Endometrial microvascular endothelial cells (primary cell): ENCODE measurements around the gene ARAP2. TPM values are rescaled to one million over a fixed set of nuclear protein-coding genes. Genes with fewer than 3 reads are reported as not detected.
"Not testable (repeated sequence)": the region's sequence is repeated elsewhere in the genome, so short reads cannot be mapped to it uniquely, and the experiment has no call there.

Experiments
- in situ Hi-C: cut with HindIII; loops from 2 replicates; pipeline ENCODE4 v1.10.0; 2017; ENCODE audit warnings: low sequenced_read_pairs, low pct_unique_long_range_greater_than_20kb; ENCODE audit errors: inconsistent ontology term
- total RNA-seq: library from RNA; depleted of rRNA; stranded (reverse); fragments of >200 nt; gene quantifications from one replicate; pipeline ENCODE4 v1.2.3, GENCODE V29; 2015; ENCODE audit errors: inconsistent ontology term

Gene ARAP2
- total RNA-seq, 1 donor from 2014 or later, result 4.7 TPM

DNA sequence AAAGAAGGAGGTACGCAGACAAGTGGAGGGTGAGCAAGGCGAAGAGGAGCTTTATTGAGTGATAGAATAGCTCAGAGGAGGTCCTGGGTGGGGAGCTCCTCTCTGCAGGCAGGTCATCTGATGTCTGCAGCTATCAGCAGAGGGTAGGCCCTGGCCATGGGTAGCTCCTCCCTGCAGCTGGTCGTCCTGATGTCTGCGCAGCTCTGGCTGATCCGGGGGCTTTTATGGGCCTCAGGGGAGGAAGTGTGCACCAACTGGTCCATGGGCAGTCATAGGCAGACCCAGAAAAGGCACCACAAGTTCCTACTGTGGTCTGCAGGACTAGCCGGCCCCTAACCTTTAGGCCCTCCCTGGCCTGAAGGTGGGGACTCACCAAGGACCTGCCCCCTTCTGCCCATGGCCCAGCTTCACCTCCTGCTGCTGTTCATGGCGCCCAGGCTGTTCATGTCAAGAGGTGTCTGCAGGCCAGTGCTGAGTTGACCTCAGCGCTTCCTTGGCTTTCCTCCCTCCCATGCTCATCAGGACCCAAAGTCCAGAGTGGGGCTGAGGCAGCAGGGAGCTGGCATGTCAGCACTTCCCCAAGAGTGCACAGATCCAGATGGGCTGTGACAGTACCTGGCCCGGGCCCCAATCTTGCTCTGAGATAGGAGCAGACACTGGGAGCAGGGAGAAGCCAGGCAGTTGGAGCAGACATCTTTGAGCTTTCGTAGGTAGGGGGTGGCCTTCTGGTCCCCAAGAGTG, 46.1 kb downstream of the ARAP2 start:
- in situ Hi-C loops, result no loop called here

DNA sequence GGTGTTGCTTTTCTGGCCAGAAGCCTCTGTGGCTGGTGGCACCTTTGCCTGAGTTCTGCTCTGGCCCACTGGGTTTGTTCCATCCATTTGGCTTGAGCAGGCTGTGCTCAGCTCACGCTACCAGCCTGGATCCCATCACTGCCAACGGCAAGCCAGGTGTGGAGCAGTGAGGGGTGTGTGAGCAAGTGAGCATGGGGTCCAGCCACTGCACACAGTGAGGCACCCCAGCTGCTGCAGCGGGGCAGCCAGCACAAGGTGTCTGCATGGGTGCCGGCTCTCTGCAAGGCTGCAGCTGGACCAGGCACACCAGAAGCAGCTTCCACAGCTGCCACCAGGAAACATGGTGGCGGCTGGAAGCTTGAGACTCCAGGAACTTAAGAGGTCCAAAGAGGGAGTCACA, 46.8 kb downstream of the ARAP2 start:
- in situ Hi-C loops, result no loop called here

DNA sequence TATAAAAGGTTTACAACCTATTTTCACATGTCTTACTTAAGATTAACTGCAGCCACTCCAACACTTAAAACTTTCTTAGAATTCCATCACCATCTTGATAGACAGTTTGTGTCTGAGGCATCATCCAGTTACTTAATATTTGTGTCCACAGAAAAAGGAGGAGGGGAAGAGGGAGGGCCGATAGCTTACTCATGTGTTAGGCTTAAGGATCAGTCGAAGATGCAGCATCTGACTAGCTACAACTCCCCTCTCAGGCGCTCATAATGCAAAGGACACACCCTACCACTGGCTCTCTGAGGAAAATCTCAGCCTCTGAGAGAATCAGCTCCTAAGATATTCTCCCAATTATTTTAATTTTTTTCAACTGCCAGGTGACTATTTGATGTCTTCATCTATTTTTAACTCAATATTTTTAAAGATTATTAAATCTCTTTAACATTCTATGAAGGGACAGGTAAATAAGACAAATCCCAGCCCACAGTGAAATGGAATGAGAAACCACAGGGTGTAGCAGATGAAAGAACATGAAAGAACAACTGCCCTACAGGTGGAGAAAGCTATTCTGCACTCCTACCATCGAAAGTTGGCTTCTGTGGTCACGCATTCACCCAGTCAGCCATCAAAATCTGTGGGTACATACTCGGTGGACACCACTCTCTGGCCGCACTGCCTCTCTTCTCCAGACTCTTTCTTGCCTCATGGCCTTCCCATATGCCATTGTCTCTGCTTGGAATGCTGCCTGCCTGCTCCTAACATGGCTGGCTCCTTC, 48.0 kb downstream of the ARAP2 start:
- in situ Hi-C loops, result no loop called here

DNA sequence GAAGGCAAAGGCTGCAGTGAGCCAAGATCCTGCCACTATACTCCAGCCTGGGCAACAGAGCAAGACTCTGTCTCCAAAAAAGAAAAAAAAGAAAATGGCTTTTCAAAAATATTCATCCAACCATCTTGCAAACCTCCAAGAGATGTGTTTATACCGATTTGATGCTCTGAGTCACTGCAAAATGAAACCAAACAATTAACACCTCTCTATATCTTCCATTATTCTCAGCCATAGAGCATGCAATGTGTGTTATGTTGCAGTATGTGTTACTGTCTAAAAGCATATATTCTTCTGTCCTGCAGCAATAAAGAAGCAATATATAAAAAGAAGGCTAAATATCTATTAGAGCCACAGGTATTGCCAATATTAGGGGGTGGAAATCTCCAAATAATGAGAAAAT, 51.4 kb downstream of the ARAP2 start:
- in situ Hi-C loops, result no loop called here

DNA sequence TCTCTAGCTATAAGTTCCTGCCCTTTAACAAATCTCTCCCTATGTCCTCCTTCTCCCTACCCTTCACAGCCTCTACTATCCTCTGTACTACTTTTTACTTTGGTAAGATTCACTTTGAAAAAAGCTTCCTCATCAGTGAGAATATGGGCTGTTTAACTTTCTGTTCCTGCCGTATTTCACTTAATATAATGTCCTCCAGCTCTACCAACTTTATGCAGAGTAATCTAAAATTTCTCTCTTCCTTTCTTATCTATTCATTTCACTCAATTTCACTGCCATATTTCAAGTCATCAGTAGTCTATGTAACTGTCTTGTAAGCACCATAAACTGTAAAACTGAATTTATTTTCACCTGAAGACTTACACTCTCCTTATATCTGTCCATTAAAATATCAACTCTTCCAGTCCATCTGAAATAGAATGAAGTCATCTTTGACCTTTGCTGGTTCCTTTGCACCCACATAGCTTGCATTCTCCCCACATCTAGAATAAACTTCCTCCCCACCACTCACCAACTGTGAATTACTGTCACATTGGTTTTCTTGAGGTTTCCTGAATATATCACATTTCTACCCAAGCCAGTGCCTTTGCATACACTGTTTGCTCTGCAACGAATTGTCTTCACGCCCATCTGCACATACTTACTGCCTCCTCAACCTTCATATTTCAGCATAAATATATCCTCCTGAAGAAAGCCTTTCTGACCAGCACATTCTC, 54.6 kb downstream of the ARAP2 start:
- in situ Hi-C loops, result no loop called here

DNA sequence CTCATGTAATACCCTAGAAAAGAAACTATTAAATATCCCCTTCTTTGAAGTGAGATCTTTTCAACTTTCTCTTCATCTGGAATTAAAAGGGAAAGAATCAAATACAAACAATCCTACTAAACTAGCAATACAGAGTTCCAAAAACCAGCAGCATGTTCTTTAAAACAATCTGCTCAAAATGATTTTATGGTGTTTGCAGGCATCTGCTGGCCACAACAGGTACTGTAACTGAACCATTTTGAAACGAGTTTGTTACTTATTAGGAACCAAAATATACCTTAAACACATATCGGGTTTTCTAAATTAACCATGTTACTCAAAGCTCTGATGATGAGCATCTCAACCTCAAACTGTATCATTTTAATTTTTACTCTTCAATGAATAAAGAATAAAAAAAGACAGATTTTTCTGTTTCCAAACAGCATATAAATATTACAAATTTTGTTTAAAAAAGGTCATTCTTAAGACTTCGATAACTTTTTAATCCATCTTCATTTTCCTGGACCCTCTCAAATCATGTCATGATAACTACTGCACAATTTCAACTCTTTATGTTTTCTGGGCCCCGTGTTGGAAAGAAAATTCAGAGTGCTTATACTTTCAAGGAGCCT, 56.5 kb downstream of the ARAP2 start:
- in situ Hi-C loops, result no loop called here

DNA sequence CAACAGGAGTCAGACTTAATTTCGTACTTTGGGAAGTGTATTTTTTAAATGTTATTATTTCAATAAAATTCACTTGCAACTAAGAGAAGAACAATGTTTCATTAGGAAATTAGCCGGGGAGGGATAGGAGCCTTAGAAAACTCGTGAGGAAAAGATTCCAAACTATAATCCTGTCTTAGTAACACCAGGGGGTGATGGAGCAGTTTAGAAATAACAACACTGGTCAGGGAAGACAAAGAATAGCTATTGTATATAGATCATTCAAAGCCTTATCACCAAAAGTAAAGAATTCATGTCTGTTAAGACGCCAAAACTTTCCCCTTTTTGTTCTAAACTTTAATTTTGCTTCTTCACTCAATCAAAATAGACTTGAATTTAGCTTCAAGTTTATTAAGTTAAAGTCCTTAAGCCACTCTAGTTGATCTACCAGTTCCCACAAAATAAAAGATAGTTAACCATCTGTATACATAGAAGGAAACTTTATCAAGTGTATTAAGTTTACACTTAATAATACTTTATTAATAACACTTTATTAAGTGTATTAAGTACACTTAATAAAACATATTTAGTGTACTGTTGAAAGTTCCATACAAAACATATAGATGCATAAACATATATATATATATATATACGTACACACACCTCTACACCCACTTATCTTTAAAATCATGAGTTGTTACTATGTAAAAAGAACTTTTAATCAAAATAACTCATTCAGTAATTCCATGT, 60.5 kb downstream of the ARAP2 start:
- in situ Hi-C loops, result no loop called here

DNA sequence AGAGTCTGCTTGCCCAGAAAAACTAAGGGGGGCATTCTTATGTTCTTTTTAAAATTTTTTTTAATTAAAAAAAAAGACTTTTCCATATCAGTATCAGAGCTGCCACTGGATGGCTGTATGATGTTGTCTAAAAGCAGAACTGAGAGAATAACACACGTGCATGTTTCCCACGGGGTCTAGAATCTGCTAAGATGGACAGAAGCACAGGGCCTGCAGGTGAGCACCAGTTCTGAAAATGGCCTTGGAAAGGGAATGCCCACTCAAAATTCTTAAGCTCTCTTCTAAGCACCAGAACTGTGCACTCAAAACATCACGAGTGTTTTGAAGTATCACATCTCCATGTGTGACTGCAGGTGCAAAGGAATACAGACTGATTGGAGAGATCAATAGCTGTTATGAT, 61.1 kb downstream of the ARAP2 start:
- in situ Hi-C loops, result no loop called here

DNA sequence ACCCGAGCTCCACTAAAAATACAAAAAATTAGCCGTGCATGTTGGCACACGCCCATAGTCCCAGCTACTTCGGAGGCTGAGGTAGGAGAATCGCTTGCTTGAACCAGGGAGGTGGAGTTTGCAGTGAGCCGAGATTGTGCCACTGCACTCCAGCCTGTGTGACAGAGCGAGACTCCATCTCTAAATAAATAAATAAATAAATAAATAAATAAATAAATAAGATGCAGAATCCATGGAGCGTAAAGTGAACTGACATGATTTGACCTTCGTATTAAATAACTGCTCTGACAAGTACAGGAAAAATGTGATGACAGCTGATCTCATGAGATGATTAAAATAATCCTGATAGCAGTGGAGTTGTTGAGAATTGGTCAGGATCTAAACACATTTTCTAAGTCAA, 62.0 kb downstream of the ARAP2 start:
- in situ Hi-C loops, result not testable (repeated sequence)

DNA sequence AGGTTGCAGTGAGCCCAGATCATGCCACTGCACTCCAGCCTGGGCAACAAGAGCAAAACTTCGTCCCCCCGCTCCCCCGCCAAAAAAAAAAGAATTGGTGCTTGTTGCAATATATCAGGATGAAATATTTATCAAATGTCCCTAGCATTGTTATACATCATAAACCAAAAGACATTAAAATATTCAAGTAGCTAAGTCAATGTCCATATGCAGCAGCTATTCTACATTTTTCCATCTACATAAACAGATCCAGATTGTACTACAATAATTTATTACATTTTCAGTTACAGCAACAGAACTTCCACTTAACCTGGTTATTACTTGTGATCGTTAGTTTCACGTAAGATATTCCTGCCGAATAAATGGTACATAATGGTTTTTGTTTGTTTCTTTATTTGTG, 64.1 kb downstream of the ARAP2 start:
- in situ Hi-C loops, result no loop called here

DNA sequence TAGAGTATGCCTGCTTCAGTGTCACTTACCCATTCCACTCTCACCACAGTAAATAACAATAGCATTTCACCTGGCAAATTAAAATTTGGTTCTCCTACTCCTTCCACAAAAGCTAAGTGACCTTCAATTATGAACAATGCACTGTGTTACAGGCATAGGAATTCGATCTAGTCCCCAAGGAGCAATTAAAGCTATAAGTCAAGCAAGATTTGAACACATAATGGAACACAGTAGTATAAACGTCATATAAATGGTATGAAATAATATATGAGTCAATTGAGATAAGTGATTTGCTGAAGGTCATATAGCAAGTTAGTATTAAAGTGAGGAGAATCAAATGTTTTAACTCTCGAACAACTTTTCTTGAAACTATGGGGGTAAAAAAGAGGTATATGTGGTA, 65.8 kb downstream of the ARAP2 start:
- in situ Hi-C loops, result no loop called here

DNA sequence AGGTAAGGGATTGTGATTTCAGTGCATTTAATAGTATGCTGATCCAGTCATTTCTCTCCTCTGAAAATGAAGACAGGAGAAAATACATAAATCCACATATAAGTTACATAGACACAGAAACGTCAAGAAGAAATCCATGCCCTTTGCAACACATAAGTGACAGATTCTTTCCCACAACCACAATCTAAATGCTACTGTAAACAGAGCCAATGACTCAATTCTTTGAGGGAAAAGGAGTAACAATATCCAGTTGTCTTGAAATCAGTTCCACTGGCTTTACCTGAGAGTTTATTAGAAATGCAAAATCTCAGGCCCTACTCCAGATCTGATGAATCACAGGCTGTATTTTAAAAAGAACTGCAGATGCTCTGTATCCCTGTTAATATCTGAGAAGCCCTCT, 66.4 kb downstream of the ARAP2 start:
- in situ Hi-C loops, result no loop called here

DNA sequence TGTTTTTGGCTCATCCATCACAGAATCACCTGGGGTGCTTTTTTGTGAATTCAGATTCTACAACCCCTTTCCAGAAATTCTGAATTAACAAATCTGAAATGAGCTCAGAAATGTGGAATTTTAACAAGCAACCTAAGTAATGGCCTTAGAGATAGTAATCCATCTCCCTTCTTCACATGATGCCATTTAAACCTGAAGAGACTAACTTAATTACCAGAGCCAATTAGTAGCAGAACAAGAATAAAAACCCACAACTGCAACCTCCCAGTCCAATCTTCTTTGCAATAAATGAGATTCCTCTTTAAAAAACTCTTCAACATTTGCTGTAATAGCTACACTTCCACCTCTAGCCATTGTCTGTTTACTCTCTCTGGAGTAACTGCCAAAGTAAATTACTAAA, 69.7 kb downstream of the ARAP2 start:
- in situ Hi-C loops, result no loop called here

DNA sequence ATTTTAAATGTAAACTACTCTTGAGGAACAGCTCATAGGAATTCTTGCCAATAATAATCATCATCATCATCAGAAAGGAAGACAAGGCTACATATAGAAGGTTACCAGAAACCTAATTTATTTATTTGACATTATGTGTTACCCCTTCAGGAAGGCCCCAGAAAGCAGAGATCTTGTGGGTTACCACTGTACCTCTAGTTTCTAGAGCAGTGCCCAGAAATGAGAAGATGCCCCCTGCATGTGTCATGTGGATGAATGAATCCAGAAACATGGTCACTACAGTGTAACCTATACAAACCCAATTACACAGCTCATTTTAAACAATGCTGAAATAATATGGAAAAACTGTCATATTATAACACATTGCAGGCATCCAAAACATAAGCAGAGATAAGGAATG, 70.4 kb downstream of the ARAP2 start:
- in situ Hi-C loops, result no loop called here

DNA sequence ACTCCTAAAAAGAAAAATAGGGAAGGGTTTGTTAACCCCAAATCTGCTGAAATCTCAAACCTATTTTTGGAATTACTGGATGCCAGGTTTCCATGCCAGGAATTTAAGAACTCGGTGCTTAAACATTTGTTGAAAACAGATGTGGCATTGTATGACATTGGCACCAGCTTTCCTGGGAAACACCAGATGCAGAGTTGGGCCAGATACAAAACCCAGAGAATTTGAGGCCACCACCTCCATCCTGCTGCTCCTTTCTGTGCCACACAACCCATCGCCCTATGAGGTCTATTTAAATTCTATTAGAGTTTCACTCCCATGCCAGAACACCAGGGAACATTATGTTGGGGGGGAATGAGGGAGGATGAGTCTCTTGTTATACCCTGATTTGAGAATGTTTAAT, 71.7 kb downstream of the ARAP2 start:
- in situ Hi-C loops, result no loop called here

DNA sequence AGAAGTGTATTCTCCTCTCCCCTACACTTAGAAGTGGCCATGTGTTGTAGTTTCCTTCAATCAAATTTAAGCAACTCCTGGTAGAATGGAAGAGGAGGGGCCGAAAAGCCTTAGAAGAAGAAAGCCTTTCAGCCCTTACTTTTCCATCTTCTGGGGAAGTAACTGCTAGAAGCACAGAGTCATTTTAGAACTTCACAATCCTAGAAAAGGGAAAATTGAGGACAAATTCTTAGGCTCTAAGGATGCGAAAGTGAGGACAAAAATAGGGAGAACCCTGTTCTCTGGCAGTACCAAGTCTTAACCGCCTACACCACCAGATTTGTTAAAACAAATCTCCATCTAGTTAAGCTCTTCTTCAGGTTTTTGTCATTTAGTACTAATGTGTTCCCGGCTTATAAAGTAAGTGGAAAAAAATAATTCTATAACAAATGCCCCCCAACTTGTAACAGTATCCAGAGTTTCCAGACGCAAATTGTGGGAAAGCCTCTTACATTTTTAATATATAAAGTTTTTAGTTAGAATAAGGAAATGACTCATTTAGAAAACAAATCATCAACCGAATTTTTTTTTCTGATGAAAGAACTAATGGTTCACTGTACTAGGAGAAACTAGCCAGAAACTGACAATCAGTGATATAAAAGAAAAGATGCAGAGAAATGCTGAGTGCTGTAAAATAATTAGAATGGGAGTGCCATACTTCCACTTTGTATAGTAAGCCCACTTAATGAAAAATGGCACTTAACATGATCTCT, 76.0 kb downstream of the ARAP2 start:
- in situ Hi-C loops, result no loop called here

DNA sequence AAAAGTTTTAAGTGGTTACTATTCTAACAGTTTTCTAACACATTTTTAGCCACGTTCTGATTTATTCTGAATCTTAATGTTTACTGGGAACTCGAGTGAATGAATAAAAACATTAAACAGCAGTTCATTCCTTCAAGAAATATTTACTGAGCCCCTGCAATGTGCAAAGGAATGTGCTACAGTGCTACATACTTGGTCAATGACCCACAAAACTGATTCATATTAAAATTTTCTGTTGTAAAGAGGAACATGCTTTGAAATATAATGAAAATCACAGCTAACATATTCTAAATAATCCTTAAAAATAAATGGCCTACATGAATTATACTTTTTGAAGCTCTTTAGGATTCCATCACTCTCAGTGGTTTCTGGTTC, 78.7 kb downstream of the ARAP2 start:
- in situ Hi-C loops, result no loop called here

DNA sequence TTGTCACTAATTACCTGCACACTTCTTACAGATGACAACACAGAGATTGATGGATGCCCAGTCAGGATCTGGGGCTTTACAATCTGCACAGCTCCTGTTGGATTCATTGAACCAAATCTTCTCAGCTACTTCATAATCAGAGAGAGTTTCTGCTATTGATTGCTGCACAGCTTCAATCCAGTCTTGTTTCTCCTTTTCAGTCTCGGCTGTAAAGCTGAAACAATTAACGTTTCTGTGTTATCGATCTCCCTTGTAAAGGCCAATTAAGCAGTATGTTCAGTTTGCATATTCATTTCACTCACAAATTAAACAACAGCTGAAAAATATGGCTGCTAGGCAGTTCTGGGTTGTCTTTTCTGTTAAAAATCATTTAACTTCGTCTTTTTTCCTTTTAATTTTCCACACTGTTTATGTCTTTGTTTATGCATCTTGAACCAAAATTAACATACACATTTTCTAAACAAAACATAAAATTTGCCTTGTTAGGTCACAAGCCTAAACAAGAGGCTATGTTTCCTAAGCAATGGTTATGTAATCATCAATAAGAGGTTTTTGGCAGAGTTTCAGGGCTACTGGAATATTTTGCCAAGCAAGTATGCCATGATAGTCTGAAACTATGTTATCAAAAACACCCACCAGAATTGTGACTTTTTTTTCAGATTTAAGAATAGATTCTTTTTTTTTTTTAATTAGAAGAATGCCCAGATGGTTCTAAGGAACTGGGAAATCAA, 79.2 kb downstream of the ARAP2 start:
- in situ Hi-C loops, result no loop called here
